ENCODE results near the gene PTPRZ1. TPM values are rescaled to one million over a fixed set of nuclear protein-coding genes. Genes with fewer than 3 reads are reported as not detected.

Gene PTPRZ1
- total and polyA plus RNA-seq, 2 donors (not counting 1 experiment from before 2014, with no cell fraction given) = not detected

- Mint-ChIP-seq H3K27me3 (peaks cover 3% of the 10 kb centered on the region), H3K9me3 (ENCODE audit: insufficient read depth) (no peaks in the 10 kb centered on the region), H3K27ac (no peak overlapping the region), H3K4me1 (no peaks in the 10 kb centered on the region), H3K4me3 (no peak overlapping the region)
- Histone ChIP-seq H3K4me1 (ENCODE audit: control insufficient read depth in 2 of 2, insufficient read depth in 2 of 2, low read length in 2 of 2) (no peaks in the 10 kb centered on the region), H3K4me3 (ENCODE audit: control extremely low read depth in 1 of 5, extremely low read depth in 1 of 5, insufficient read depth in 1 of 5, low read depth in 2 of 5, low read length in 4 of 5) (no peak overlapping the region), H2AFZ (ENCODE audit: insufficient read depth, low read depth, low read length, poor library complexity, severe bottlenecking) (no peak overlapping the region), H3K9ac (ENCODE audit: low read length) (no peak overlapping the region), H3K27ac (ENCODE audit: low read length in 2 of 2) (no peak overlapping the region), H3K27me3 (replicated peaks in 1 of 4; ENCODE audit: control extremely low read depth in 1 of 4, control insufficient read depth in 3 of 4, insufficient read depth in 4 of 4, low read length in 3 of 4) (no peaks in the 10 kb centered on the region), H3K79me2 (ENCODE audit: control insufficient read depth, insufficient read depth, low read length) (no peaks in the 10 kb centered on the region), H3K4me2 (replicated peaks; ENCODE audit: low read depth, low read length, poor library complexity, severe bottlenecking) (no peak overlapping the region), H3K36me3 (replicated peaks in 1 of 2; ENCODE audit: control extremely low read depth in 1 of 2, control insufficient read depth in 1 of 2, extremely low read depth in 1 of 2, insufficient read depth in 2 of 2, low read length in 1 of 2) (no peaks in the 10 kb centered on the region), H3K9me3 (ENCODE audit: control extremely low read depth in 1 of 3, control insufficient read depth in 2 of 3, insufficient read depth in 1 of 3, low read length in 2 of 3) (no peaks in the 10 kb centered on the region), H4K20me1 (ENCODE audit: control insufficient read depth, insufficient read depth, low read length, poor library complexity, severe bottlenecking) (no peaks in the 10 kb centered on the region)
- ATAC-seq (ENCODE audit: low read depth) (peak; percentile 74), DNase-seq (peak; percentile 53)
- intact Hi-C loops (cut with micrococcal nuclease) = loop anchor here (2.0 to 10.0 kb wide), 4 partner anchors 450 to 1202 kb away; partner anchors contain the start of gene CPED1
- POLR2A ChIA-PET = no interaction called here
- TF ChIP-seq EZH2 (IDR thresholded peaks at IDR 0.05; ENCODE audit: borderline replicate concordance, insufficient read depth, low read depth, low read length, poor library complexity, severe bottlenecking) (no peak), CTCF (IDR thresholded peaks at IDR 0.05) (peak; percentile 91)
- WGBS (ENCODE audit: insufficient coverage) = 6% methylated on average over 3 of the region's 5 CpGs
- CTCF ChIA-PET = interaction anchor here (0.8 to 4.0 kb wide), 21 partner anchors 8 to 1203 kb away, joined by 3 to 24 read pairs (median 4); partner anchors contain the start of gene CPED1
These were observed 121.9 kb downstream of the PTPRZ1 start for GRCh38 chr7:121994625-121995410.

- H3K79me2 ChIP-seq (ENCODE audit: control insufficient read depth, insufficient read depth, low read length) = no peaks in the 10 kb centered on the region
- Mint-ChIP-seq H3K4me1 (no peaks in the 10 kb centered on the region), H3K27ac (no peak overlapping the region), H3K27me3 (peaks cover 3% of the 10 kb centered on the region), H3K9me3 (ENCODE audit: insufficient read depth) (no peaks in the 10 kb centered on the region), H3K4me3 (no peak overlapping the region)
- DNase-seq = no peak
- POLR2A ChIA-PET = no interaction called here
- H3K36me3 ChIP-seq (replicated peaks in 1 of 2; ENCODE audit: control extremely low read depth in 1 of 2, control insufficient read depth in 1 of 2, extremely low read depth in 1 of 2, insufficient read depth in 2 of 2, low read length in 1 of 2) = no peaks in the 10 kb centered on the region
- no peak overlapping the region for H3K4me2 ChIP-seq (replicated peaks; ENCODE audit: low read depth, low read length, poor library complexity, severe bottlenecking)
- no peak overlapping the region for H3K9ac ChIP-seq (ENCODE audit: low read length)
- intact Hi-C loops (cut with micrococcal nuclease) = no loop called here
- no peak overlapping the region for H2AFZ ChIP-seq (ENCODE audit: insufficient read depth, low read depth, low read length, poor library complexity, severe bottlenecking)
- WGBS (ENCODE audit: insufficient coverage) = 29% methylated on average over 1 of the region's 2 CpGs
- H3K4me3 ChIP-seq (ENCODE audit: control extremely low read depth in 1 of 5, extremely low read depth in 1 of 5, insufficient read depth in 1 of 5, low read depth in 2 of 5, low read length in 4 of 5) = no peak overlapping the region
- no peak for TF ChIP-seq CTCF (IDR thresholded peaks at IDR 0.05)
- H4K20me1 ChIP-seq (ENCODE audit: control insufficient read depth, insufficient read depth, low read length, poor library complexity, severe bottlenecking) = no peaks in the 10 kb centered on the region
- no peaks in the 10 kb centered on the region for H3K4me1 ChIP-seq (ENCODE audit: control insufficient read depth in 2 of 2, insufficient read depth in 2 of 2, low read length in 2 of 2)
- no peak overlapping the region for H3K27ac ChIP-seq (ENCODE audit: low read length in 2 of 2)
- ATAC-seq (ENCODE audit: low read depth) = no peak
- H3K9me3 ChIP-seq (ENCODE audit: control extremely low read depth in 1 of 3, control insufficient read depth in 2 of 3, insufficient read depth in 1 of 3, low read length in 2 of 3) = no peaks in the 10 kb centered on the region
- CTCF ChIA-PET = interaction anchor here (4.5 kb wide), 1 partner anchor 13 kb away, joined by 24 read pairs; no protein-coding TSS in a partner anchor
- H3K27me3 ChIP-seq (replicated peaks in 1 of 4; ENCODE audit: control extremely low read depth in 1 of 4, control insufficient read depth in 3 of 4, insufficient read depth in 4 of 4, low read length in 3 of 4) = no peaks in the 10 kb centered on the region
These were observed 133.7 kb downstream of the PTPRZ1 start for GRCh38 chr7:122006687-122007086.

All from B cell (primary cell).